Liver (tissue), 9 donors: Measurements from ENCODE around the gene MMP25. TPM values are rescaled to one million over a fixed set of nuclear protein-coding genes. Genes with fewer than 3 reads are reported as not detected.
A peak's percentile ranks its signal among the peaks of the same experiment; 100 is the strongest.
"Not testable (repeated sequence)": the region's sequence is repeated elsewhere in the genome, so short reads cannot be mapped to it uniquely, and the experiment has no call there.

Experiments
- DNase-seq: peaks from one replicate; pipeline ENCODE4 v3.0.0-alpha.2; 2017; ENCODE audit warnings: low spot score
- H3K27ac ChIP-seq, 2 donors: one replicate each; pipeline ENCODE4 v1.7.0; 2013; ENCODE audit warnings: inconsistent platforms in 2 of 2, low read length in 2 of 2, control low read depth in 1 of 2, low read depth in 1 of 2, mild to moderate bottlenecking in 1 of 2
- H3K27me3 ChIP-seq, 4 donors: one replicate each; pipeline versions ENCODE4 v1.6.1 to v1.7.0; 2013; ENCODE audit warnings: low read length in 3 of 4, inconsistent platforms in 1 of 4, mild to moderate bottlenecking in 1 of 4, moderate library complexity in 1 of 4; ENCODE audit not compliant: control insufficient read depth in 4 of 4, insufficient read depth in 4 of 4
- H3K36me3 ChIP-seq, 4 donors: one replicate each; pipeline versions ENCODE4 v1.6.1 to v1.7.0; 2013; ENCODE audit warnings: low read length in 3 of 4, mild to moderate bottlenecking in 3 of 4, low read depth in 1 of 4, moderate library complexity in 1 of 4; ENCODE audit not compliant: control insufficient read depth in 4 of 4, insufficient read depth in 3 of 4
- H3K4me1 ChIP-seq, 4 donors: one replicate each; pipeline versions ENCODE4 v1.6.1 to v1.7.0; 2013; ENCODE audit warnings: low read length in 3 of 4, mild to moderate bottlenecking in 3 of 4, moderate library complexity in 1 of 4; ENCODE audit not compliant: control insufficient read depth in 4 of 4, insufficient read depth in 4 of 4
- H3K4me3 ChIP-seq, 3 donors: one replicate each; pipeline versions ENCODE4 v1.6.1 to v1.7.0; 2013; ENCODE audit warnings: low read length in 3 of 3, control low read depth in 1 of 3, low read depth in 1 of 3, mild to moderate bottlenecking in 1 of 3
- H3K9ac ChIP-seq, 2 donors: one replicate each; pipeline ENCODE4 v1.7.0; 2013; ENCODE audit warnings: low read length in 2 of 2, mild to moderate bottlenecking in 2 of 2, moderate library complexity in 2 of 2, control low read depth in 1 of 2, low read depth in 1 of 2
- H3K9me3 ChIP-seq, 4 donors: one replicate each; pipeline versions ENCODE4 v1.6.1 to v1.7.0; 2013; ENCODE audit warnings: low read length in 3 of 4; ENCODE audit not compliant: control insufficient read depth in 4 of 4
- ATF3 ChIP-seq: IDR thresholded peaks from 2 replicates; pipeline ENCODE4 v1.6.1; 2016; ENCODE audit warnings: antibody characterized with exemption
- CTCF ChIP-seq: fragments of 150-350 bp; IDR thresholded peaks from 2 replicates; pipeline ENCODE4 v1.5.1; 2017; ENCODE audit warnings: improper control_type of control experiment, low read depth, low read length; ENCODE audit not compliant: missing input control
- EGR1 ChIP-seq, 2 donors: IDR thresholded peaks; 2 replicates each; pipeline ENCODE4 v1.6.1; 2016 to 2018; ENCODE audit warnings: antibody characterized with exemption in 2 of 2, low read depth in 2 of 2
- FOXA1 ChIP-seq: IDR thresholded peaks from 2 replicates; pipeline ENCODE4 v1.6.1; 2016; ENCODE audit warnings: antibody characterized with exemption
- FOXA2 ChIP-seq: IDR thresholded peaks from 2 replicates; pipeline ENCODE4 v1.6.1; 2016; ENCODE audit warnings: antibody characterized with exemption
- GABPA ChIP-seq, 2 donors: IDR thresholded peaks in 1 of 2; conservative IDR thresholded peaks in 1 of 2; 2 replicates each; pipeline ENCODE4 v1.6.1; 2016; ENCODE audit warnings: antibody characterized with exemption in 2 of 2, mild to moderate bottlenecking in 1 of 2, moderate library complexity in 1 of 2
- HNF4A ChIP-seq, 2 donors: conservative IDR thresholded peaks; 2 replicates each; pipeline ENCODE4 v1.6.1; 2016; ENCODE audit warnings: antibody characterized with exemption in 2 of 2, mild to moderate bottlenecking in 2 of 2
- HNF4G ChIP-seq: IDR thresholded peaks from 2 replicates; pipeline ENCODE4 v1.6.1; 2016; ENCODE audit warnings: antibody characterized with exemption
- JUND ChIP-seq, 2 donors: IDR thresholded peaks; 2 replicates each; pipeline ENCODE4 v1.6.1; 2016; ENCODE audit warnings: antibody characterized with exemption in 2 of 2
- NR2F2 ChIP-seq: IDR thresholded peaks from 2 replicates; pipeline ENCODE4 v1.6.1; 2016; ENCODE audit warnings: antibody characterized with exemption
- RAD21 ChIP-seq, 2 donors: IDR thresholded peaks; 2 replicates each; pipeline ENCODE4 v1.6.1; 2016; ENCODE audit warnings: antibody characterized with exemption in 2 of 2, mild to moderate bottlenecking in 2 of 2
- RXRA ChIP-seq, 2 donors: IDR thresholded peaks; 2 replicates each; pipeline ENCODE4 v1.6.1; 2017 to 2018; ENCODE audit warnings: antibody characterized with exemption in 2 of 2, mild to moderate bottlenecking in 1 of 2
- SP1 ChIP-seq: IDR thresholded peaks from 2 replicates; pipeline ENCODE4 v1.6.1; 2018; ENCODE audit warnings: antibody characterized with exemption, mild to moderate bottlenecking
- TAF1 ChIP-seq: conservative IDR thresholded peaks from 2 replicates; pipeline ENCODE4 v1.6.1; 2016; ENCODE audit warnings: antibody characterized with exemption, mild to moderate bottlenecking
- YY1 ChIP-seq: IDR thresholded peaks from 2 replicates; pipeline ENCODE4 v1.6.1; 2016; ENCODE audit warnings: antibody characterized with exemption, mild to moderate bottlenecking
- WGBS: extraction: QIAGEN DNeasy Blood & Tissue Kit; methylation state at CpG from one replicate; pipeline ENCODE4 v1.1.7; 2013; 5-methylcytosine and 5-hydroxymethylcytosine counted together
- polyA plus RNA-seq, 2 donors: library from polyadenylated mRNA; stranded (reverse) in 1 of 2; unstranded in 1 of 2; fragments of 200-250 nt in 1 of 2; fragments of >200 nt in 1 of 2; fragmentation: Nextera tagmentation in 1 of 2; extraction: Ambion mirVana in 1 of 2; gene quantifications; one replicate each; pipeline versions ENCODE4 v1.2.1 to v1.2.3, GENCODE V29; 2013 to 2015
- total RNA-seq, 2 donors: library from RNA; depleted of rRNA; stranded (reverse); fragments of >200 nt; gene quantifications; one replicate each; pipeline ENCODE4 v1.2.3, GENCODE V29; 2014
- TF ChIP-seq, protein P1 (sequence below): IDR thresholded peaks from 2 replicates; pipeline ENCODE4 v1.6.1; 2016; ENCODE audit warnings: antibody characterized with exemption, mild to moderate bottlenecking
- TF ChIP-seq, protein P2 (sequence below): IDR thresholded peaks from 2 replicates; pipeline ENCODE4 v1.6.1; 2016; ENCODE audit warnings: antibody characterized with exemption
- TF ChIP-seq, protein P3 (sequence below): IDR thresholded peaks from 2 replicates; pipeline ENCODE4 v1.6.1; 2016; ENCODE audit warnings: antibody characterized with exemption
- donor health status: healthy.
- donor health status: healthy.
- donor health status: healthy.
- donor health status: healthy.
- donor health status: healthy.

MMP25 gene
- total and polyA plus RNA-seq, 4 donors: 0.47 to 2.7 (median 0.96) TPM

DNA sequence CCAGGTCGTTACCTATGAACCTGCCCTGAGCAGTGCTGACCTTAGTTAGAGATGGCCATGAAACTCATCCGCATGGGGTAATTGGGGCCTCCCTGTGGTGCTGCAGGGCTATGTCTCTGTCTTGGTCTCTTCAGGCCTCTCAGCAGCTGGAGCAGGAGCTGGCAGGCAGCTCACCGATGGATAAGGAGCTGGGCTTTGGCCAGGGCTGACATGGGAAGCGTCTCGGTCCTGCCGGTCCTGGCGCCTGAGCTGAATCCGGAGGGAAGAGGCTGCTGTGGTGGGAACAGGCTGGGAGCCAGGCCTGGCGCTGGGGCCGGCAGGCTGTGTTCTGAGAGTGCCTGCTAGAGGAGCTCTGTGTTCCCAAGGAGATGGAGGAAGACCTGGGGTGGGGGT lies 29.2 kb downstream of the MMP25 start:
- no peaks in the 10 kb centered on the region for H3K9me3 ChIP-seq
- H3K4me3 ChIP-seq: no peak overlapping the region
- no peaks in the 10 kb centered on the region for H3K36me3 ChIP-seq
- H3K9ac ChIP-seq: no peak overlapping the region
- TF ChIP-seq, protein P1, sequence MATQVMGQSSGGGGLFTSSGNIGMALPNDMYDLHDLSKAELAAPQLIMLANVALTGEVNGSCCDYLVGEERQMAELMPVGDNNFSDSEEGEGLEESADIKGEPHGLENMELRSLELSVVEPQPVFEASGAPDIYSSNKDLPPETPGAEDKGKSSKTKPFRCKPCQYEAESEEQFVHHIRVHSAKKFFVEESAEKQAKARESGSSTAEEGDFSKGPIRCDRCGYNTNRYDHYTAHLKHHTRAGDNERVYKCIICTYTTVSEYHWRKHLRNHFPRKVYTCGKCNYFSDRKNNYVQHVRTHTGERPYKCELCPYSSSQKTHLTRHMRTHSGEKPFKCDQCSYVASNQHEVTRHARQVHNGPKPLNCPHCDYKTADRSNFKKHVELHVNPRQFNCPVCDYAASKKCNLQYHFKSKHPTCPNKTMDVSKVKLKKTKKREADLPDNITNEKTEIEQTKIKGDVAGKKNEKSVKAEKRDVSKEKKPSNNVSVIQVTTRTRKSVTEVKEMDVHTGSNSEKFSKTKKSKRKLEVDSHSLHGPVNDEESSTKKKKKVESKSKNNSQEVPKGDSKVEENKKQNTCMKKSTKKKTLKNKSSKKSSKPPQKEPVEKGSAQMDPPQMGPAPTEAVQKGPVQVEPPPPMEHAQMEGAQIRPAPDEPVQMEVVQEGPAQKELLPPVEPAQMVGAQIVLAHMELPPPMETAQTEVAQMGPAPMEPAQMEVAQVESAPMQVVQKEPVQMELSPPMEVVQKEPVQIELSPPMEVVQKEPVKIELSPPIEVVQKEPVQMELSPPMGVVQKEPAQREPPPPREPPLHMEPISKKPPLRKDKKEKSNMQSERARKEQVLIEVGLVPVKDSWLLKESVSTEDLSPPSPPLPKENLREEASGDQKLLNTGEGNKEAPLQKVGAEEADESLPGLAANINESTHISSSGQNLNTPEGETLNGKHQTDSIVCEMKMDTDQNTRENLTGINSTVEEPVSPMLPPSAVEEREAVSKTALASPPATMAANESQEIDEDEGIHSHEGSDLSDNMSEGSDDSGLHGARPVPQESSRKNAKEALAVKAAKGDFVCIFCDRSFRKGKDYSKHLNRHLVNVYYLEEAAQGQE: no peak
- TF ChIP-seq ATF3: no peak
- TF ChIP-seq FOXA2: no peak
- no peak for TF ChIP-seq TAF1
- no peak for TF ChIP-seq SP1
- no peak for TF ChIP-seq RAD21 (IDR thresholded peaks at IDR 0.05)
- TF ChIP-seq YY1: no peak
- TF ChIP-seq, protein P2, sequence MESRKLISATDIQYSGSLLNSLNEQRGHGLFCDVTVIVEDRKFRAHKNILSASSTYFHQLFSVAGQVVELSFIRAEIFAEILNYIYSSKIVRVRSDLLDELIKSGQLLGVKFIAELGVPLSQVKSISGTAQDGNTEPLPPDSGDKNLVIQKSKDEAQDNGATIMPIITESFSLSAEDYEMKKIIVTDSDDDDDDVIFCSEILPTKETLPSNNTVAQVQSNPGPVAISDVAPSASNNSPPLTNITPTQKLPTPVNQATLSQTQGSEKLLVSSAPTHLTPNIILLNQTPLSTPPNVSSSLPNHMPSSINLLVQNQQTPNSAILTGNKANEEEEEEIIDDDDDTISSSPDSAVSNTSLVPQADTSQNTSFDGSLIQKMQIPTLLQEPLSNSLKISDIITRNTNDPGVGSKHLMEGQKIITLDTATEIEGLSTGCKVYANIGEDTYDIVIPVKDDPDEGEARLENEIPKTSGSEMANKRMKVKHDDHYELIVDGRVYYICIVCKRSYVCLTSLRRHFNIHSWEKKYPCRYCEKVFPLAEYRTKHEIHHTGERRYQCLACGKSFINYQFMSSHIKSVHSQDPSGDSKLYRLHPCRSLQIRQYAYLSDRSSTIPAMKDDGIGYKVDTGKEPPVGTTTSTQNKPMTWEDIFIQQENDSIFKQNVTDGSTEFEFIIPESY: no peak
- no peak for TF ChIP-seq NR2F2
- TF ChIP-seq JUND (IDR thresholded peaks at IDR 0.05): no peak
- no peak for DNase-seq
- no peaks in the 10 kb centered on the region for H3K27me3 ChIP-seq
- WGBS: 47% methylated on average over 10 of the region's 10 CpGs
- peaks cover 0 to 11% (median 3%) of the 10 kb centered on the region in 4 donors for H3K4me1 ChIP-seq
- H3K27ac ChIP-seq: peak overlapping the region; percentile 29 to 61

- 80% methylated on average over 6 of the region's 6 CpGs for WGBS
- H3K36me3 ChIP-seq, DNase-seq, H3K4me3 ChIP-seq, H3K9ac ChIP-seq, H3K9me3 ChIP-seq, H3K27me3 ChIP-seq: not testable (repeated sequence)
- peaks cover 0 to 11% (median 3%) of the 10 kb centered on the region in 4 donors for H3K4me1 ChIP-seq
- peak overlapping the region in 1 of 2 donors; percentile 29 for H3K27ac ChIP-seq
Observed at GRCh38 chr16:3075946-3076345, 29.6 kb downstream of the MMP25 start.

DNA sequence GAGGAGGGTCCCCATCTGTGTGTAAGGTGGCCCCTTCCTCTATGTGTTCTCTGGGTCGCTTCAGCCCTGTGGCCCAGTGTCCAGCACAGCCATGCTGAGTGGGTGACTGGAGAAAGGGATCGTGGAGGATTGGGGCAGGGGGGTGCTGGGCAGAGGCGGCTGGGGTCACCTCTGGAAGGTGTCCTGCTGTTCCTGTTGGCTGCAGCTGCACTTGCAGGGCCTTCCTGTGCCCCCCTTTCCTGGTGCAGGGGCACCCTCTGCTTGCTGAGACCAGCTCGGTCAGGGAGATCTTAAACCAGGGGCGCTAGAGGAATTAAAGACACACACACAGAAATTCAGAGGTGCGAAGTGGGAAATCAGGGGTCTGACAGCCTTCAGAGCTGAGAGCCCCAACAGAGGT lies 30.2 kb downstream of the MMP25 start:
- H3K9ac ChIP-seq: no peak overlapping the region
- no peak for DNase-seq
- H3K4me3 ChIP-seq: no peak overlapping the region
- no peaks in the 10 kb centered on the region for H3K36me3 ChIP-seq
- WGBS: 89% methylated on average over 6 of the region's 6 CpGs
- H3K27ac ChIP-seq: no peak overlapping the region
- H3K9me3 ChIP-seq: no peaks in the 10 kb centered on the region
- H3K4me1 ChIP-seq: peaks cover 0 to 11% (median 3%) of the 10 kb centered on the region in 4 donors
- H3K27me3 ChIP-seq: no peaks in the 10 kb centered on the region
- TF ChIP-seq RXRA (IDR thresholded peaks at IDR 0.05) (no peak), EGR1 (IDR thresholded peaks at IDR 0.05; ENCODE audit: low read depth in 2 of 2) (no peak), TAF1 (no peak), ATF3 (no peak), HNF4A (conservative IDR thresholded peaks at IDR 0.05) (no peak), GABPA (IDR thresholded peaks at IDR 0.05 in 1 of 2, conservative IDR thresholded peaks at IDR 0.05 in 1 of 2) (no peak), RAD21 (IDR thresholded peaks at IDR 0.05) (no peak), NR2F2 (no peak), FOXA1 (no peak), SP1 (no peak), HNF4G (no peak), CTCF (no peak), YY1 (no peak), FOXA2 (no peak)
- TF ChIP-seq, protein P2: no peak
- TF ChIP-seq, protein P3, sequence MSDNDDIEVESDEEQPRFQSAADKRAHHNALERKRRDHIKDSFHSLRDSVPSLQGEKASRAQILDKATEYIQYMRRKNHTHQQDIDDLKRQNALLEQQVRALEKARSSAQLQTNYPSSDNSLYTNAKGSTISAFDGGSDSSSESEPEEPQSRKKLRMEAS: no peak
